Measurements from ENCODE around the gene RNF186.

DNA sequence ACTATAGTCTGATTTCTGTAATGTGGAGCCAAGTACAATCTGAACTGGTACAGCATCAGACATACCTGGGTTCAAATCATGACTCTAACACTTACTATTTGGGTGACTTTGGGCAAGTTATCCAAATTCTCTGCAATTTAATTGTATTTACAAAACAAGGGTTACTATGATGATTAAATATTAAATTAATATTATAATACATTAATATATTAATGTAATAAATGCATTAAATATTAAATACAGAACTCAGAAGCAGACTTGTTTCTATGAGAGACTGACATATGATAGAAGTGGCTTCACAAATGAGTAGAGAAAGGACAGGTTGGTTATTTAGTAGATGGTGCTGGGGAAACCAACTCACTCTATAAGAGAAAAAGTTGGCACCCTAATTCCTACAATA lies 39.8 kb upstream of the RNF186 start:
- TF ChIP-seq POLR2AphosphoS5 (IDR thresholded peaks at IDR 0.05; ENCODE audit: low read depth, low read length) (no peak), SIN3A (IDR thresholded peaks at IDR 0.05; ENCODE audit: borderline replicate concordance, insufficient read depth, low read length) (no peak), TAF1 (IDR thresholded peaks at IDR 0.05; ENCODE audit: borderline replicate concordance, insufficient read depth, low read length) (no peak), REST (IDR thresholded peaks at IDR 0.05; ENCODE audit: insufficient read depth in 1 of 2, low read depth in 2 of 2, low read length in 2 of 2) (no peak), FOXP2 (optimal IDR thresholded peaks at IDR 0.05; ENCODE audit: borderline replicate concordance, extremely low read depth, extremely low read length, insufficient read depth) (no peak)
